ENCODE measurements around the gene TMC2. TPM values are rescaled to one million over a fixed set of nuclear protein-coding genes. Genes with fewer than 3 reads are reported as not detected.

The TMC2 gene
- polyA plus RNA-seq, 1 of the 3 experiments (the other 2 are of a cell fraction), result not detected

DNA sequence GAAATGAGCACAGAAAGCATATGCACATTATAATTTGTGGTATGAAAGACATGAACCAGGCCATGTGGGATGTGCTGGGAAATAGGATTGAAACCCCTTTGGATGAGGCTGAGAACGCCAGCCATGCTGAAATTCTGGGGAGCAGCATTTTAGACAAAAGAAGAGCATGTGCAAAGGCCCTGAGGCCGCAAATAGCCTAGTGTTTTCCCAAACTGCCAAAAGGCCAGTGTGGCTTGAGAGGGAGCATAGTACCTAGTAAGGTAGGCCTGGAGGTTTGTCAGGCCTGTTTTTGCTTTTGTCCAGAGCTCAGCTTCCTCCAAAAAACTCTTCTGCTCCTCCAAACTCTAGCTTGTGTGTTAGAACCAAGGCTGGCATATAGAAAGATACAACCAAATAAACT, 58.7 kb downstream of the TMC2 start:
- H3K4me1 ChIP-seq (ENCODE audit: control insufficient read depth in 1 of 2, insufficient read depth in 2 of 2, low read depth in 1 of 2, low read length in 1 of 2), result peaks cover 0 to 2% of the 10 kb centered on the region in 2 experiments; a peak in 1 of 4 replicates
- WGBS (ENCODE audit: low lambda C conversion rate), result 38% methylated on average over 2 of the region's 2 CpGs
- CTCF ChIA-PET, result interaction anchor here (1.2 to 1.6 kb wide), 2 partner anchors 52 to 71 kb away, joined by 4 read pairs; no protein-coding TSS in a partner anchor

GRCh38 chr20:2596673-2597279, 60.4 kb downstream of the TMC2 start:
- H3K9me2 ChIP-seq, result no peaks in the 10 kb centered on the region
- no peak overlapping the region for H2AFZ ChIP-seq (ENCODE audit: low read depth)
- DNase-seq, result no peak
- H3F3A ChIP-seq (replicated peaks; ENCODE audit: insufficient read depth), result no peaks in the 10 kb centered on the region
- no peaks in the 10 kb centered on the region for H3K79me2 ChIP-seq (ENCODE audit: insufficient read depth)
- H3K4me1 ChIP-seq (ENCODE audit: control insufficient read depth in 1 of 2, insufficient read depth in 2 of 2, low read depth in 1 of 2, low read length in 1 of 2), result peaks cover 0 to 2% of the 10 kb centered on the region in 2 experiments; a peak in 1 of 4 replicates
- no peaks in the 10 kb centered on the region for H3K36me3 ChIP-seq (replicated peaks in 1 of 2; ENCODE audit: control insufficient read depth in 1 of 2, insufficient read depth in 2 of 2, low read length in 1 of 2)
- WGBS (ENCODE audit: low lambda C conversion rate), result 52% methylated on average over 8 of the region's 8 CpGs
- H3K9ac ChIP-seq, result no peak overlapping the region
- H3K4me3 ChIP-seq (ENCODE audit: low read depth in 2 of 2, low read length in 1 of 2), result no peak overlapping the region
- no peaks in the 10 kb centered on the region for H3K9me3 ChIP-seq
- H4K20me1 ChIP-seq (ENCODE audit: insufficient read depth), result no peaks in the 10 kb centered on the region
- ChIA-PET POLR2A (interaction anchor here (0.7 kb wide), 1 partner anchor 55 kb away, joined by 4 read pairs; the partner anchor contains the start of gene NOP56), CTCF (interaction anchor here (0.7 to 2.1 kb wide), 3 partner anchors 11 to 75 kb away, joined by 4 to 6 read pairs (median 6); no protein-coding TSS in a partner anchor)
- H3K4me2 ChIP-seq, result no peak overlapping the region
- no peak for TF ChIP-seq POLR2AphosphoS5 (IDR thresholded peaks at IDR 0.05; ENCODE audit: low read depth, low read length)
- no peak for TF ChIP-seq EP300 (IDR thresholded peaks at IDR 0.05; ENCODE audit: borderline replicate concordance in 1 of 2, low read depth in 1 of 2, low read length in 1 of 2)
- TF ChIP-seq USF1 (IDR thresholded peaks at IDR 0.05; ENCODE audit: borderline replicate concordance, low read depth), result peak; percentile 29; the same call in 1 of the 2 replicates
- no peak overlapping the region for H3K27ac ChIP-seq (ENCODE audit: low read depth in 2 of 2, low read length in 1 of 2)
- H3K27me3 ChIP-seq (ENCODE audit: insufficient read depth), result no peaks in the 10 kb centered on the region

More for the DNA sequence above, 58.7 kb downstream of the TMC2 start:
- no peaks in the 10 kb centered on the region for H3K9me2 ChIP-seq
- DNase-seq, result no peak
- H2AFZ ChIP-seq (ENCODE audit: low read depth), result no peak overlapping the region
- H3K9me3 ChIP-seq, result no peaks in the 10 kb centered on the region
- no peak overlapping the region for H3K4me2 ChIP-seq
- POLR2A ChIA-PET, result no interaction called here
- no peaks in the 10 kb centered on the region for H3K36me3 ChIP-seq (replicated peaks in 1 of 2; ENCODE audit: control insufficient read depth in 1 of 2, insufficient read depth in 2 of 2, low read length in 1 of 2)
- no peaks in the 10 kb centered on the region for H3F3A ChIP-seq (replicated peaks; ENCODE audit: insufficient read depth)
- H3K27me3 ChIP-seq (ENCODE audit: insufficient read depth), result no peaks in the 10 kb centered on the region
- TF ChIP-seq RXRA (IDR thresholded peaks at IDR 0.05; ENCODE audit: borderline replicate concordance, low read depth), result no peak
- TF ChIP-seq MXI1 (IDR thresholded peaks at IDR 0.05; ENCODE audit: low read depth, low read length), result no peak
- TF ChIP-seq PBX3 (IDR thresholded peaks at IDR 0.05), result no peak
- TF ChIP-seq SMC3 (IDR thresholded peaks at IDR 0.05; ENCODE audit: low read depth, low read length), result no peak
- no peak overlapping the region for H3K27ac ChIP-seq (ENCODE audit: low read depth in 2 of 2, low read length in 1 of 2)
- H3K79me2 ChIP-seq (ENCODE audit: insufficient read depth), result no peaks in the 10 kb centered on the region
- H3K4me3 ChIP-seq (ENCODE audit: low read depth in 2 of 2, low read length in 1 of 2), result no peak overlapping the region
- H4K20me1 ChIP-seq (ENCODE audit: insufficient read depth), result no peaks in the 10 kb centered on the region
- no peak overlapping the region for H3K9ac ChIP-seq
